Urothelium cell line (cell line): ENCODE results near the gene ATXN7L2.
"Not testable (repeated sequence)": the region's sequence is repeated elsewhere in the genome, so short reads cannot be mapped to it uniquely, and the experiment has no call there.

Experiments used
- DNase-seq: peaks from one replicate; pipeline ENCODE4 v3.0.0; 2011; ENCODE audit warnings: low spot score, mixed read lengths
- FAIRE-seq: peaks from 2 replicates; lab custom pipeline; 2011; peaks lifted over from hg19 to GRCh38; lab: Jason Lieb, UNC

The ATXN7L2 gene, protein sequence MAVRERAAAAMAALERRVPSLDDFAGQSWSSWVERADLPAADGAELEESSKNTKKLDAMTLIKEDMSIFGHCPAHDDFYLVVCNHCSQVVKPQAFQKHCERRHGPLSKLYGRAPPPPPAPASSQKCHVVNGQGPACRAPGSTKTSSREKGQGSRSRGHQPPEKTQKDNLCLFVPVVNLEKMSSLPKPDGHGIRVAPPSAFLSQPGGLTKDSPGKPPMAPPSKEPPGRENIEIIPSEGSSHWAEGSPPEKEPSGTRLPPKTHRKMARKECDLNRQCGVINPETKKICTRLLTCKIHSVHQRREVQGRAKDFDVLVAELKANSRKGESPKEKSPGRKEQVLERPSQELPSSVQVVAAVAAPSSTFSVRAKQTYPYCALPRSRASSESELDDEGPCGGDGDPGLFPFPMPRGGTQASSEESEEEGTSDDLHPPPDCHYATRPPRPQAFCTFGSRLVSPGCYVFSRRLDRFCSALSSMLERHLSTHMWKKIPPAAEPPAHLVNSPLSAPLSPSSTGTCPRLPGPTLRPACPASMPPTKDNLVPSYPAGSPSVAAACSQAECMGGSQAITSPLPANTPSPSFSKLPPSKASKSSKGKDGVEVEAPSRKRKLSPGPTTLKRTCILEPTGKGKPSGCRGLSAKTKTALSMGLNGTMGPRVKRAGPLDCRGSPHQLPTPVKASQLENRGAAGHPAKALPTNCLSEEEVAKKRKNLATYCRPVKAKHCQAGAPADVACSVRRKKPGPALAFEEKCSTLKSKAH

DNA sequence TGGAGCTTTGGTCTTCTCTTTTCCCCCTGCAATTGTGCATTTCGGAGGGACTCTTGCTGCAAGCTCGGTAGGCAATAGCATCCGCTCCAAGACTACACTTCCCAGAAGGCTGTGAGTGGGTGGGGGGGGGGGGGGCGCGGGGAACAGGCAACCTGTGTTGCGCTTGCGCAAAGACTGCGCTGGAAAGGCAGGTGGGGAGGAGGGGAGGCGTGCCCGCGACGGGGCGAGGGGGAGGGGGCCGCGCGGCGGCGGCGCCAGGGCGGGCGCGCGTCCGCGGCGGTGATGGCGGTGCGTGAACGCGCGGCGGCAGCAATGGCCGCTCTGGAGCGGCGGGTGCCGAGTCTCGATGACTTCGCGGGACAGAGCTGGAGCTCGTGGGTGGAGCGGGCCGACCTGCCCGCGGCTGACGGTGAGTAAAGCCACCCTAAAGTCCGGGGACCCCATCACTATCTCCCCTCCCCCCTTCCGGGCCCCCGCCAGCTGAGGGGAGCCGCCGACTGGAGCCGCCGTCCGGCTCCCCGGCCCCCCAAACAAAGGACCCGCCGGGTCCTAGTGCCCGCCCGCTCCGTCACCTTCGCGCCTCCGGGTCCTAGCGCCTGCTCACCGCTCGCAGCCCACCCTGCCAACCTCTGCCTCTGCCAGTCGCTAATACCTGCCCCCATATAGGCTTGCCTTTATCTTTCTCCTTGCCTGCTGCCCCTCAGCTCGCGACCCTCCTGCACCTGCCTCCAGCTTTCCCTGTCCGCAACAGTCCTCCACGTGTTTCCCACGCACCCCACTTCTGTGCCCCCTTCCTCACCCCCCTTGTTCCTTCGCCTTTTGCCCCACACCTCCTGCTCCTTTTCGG is at the start of gene ATXN7L2:
TSS of gene ATXN7L2 (plus strand) at position 234 of the 847 bp plus-strand sequence. CDS start at position 283, 49 bp downstream.
- DNase-seq (peak; percentile 100), FAIRE-seq (peak; percentile 98)

DNA sequence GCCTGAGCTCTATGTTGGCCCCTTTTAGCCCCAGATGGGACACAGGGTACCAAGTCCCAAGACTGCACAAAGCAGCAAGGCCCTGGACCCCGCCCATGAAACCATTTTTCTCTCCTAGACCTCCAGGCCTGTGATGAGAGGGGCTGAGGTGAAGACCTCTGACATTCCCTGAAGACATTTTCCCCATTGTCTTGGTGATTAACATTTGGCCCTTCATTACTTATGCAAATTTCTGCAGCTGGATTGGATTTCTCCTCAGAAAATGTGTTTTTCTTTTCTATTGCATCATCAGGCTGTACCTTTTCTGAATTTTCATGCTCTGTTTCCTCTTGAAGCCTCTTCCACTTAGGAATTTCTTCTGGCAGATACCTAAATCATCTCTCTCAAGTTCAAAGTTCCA is 49.2 kb upstream of the ATXN7L2 start:
- FAIRE-seq (no peak), DNase-seq (no peak)

DNA sequence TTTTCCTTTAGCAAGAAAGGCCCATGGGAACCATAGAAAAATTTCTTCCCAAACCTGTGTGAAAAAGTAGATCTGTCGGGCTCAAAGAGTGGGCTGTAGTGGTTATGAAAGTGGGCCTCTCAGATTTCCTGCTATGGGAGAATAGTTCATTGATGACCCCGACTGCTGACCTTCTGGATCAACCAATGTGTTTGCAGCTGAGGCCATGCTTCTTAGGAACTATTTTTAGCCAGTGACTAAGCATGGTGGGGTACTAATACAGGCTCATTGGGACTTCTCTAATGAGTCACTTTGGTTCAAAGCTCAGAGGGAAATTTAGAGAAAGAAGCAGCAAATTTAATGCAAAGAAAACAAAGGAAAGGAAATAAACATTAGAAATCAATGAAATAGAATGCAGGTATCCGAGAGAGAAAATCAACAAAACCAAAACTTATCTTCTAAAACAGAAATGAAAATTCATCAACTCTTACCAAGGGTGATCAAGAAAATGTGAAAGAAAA is 44.9 kb upstream of the ATXN7L2 start:
- FAIRE-seq (no peak), DNase-seq (peak; percentile 78)

DNA sequence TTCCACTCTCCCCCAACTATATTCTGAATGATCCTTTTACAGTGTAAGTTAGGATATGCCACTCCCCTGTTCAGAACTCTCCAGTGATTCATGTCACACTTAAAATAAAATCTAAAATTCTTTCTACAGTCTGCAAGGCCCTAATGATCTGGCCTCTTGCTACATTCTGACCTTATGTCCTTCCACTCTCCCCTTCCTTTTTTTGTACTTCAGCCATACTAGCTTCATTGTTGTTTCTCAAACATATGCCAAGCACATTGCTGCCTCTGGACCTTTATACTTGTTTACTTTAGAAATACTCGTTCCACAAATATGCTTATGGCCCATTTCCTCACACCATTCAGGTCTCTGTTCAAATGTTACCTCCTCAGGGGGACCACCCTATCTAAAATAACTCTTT is 42.6 kb upstream of the ATXN7L2 start:
- DNase-seq (no peak), FAIRE-seq (no peak)

DNA sequence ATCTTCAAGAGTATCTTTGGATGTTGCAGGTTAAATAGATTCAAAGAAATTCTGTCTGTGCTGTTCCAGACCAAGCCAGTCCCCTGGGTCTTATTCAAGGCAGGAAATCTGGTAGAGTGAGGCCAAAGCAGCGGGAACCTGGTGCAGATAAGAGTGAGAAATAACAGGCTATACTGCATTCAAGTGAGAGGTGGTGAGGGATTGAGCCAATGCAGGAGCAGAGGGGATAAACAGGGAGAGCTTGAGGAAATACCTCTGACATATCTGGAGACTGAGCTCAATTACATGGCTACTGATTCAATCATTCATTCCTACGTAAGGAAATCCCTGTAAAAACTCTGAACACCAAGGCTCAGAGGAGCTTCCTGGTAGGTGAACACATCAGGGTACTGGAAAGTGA is 40.2 kb upstream of the ATXN7L2 start:
- FAIRE-seq (no peak), DNase-seq (no peak)

DNA sequence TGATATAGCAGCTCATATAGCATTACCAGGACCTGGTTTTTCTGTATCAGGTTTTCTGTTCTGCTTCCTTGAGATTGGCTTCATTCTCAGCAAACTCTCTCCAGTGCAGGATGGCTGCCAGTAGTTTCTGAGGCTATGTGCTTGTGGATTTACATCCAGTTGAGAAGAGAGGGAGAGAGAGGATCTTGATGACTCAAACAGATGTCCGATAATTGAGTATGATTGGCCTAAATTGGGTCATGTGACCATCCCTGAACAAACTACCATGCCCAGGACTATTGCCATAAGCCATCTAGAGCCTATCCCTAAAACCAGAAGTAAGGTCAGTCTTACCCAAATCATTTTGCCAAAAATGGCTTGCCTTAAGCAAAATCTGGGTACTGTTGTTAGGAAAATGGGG is 39.4 kb upstream of the ATXN7L2 start:
- FAIRE-seq (no peak), DNase-seq (no peak)

DNA sequence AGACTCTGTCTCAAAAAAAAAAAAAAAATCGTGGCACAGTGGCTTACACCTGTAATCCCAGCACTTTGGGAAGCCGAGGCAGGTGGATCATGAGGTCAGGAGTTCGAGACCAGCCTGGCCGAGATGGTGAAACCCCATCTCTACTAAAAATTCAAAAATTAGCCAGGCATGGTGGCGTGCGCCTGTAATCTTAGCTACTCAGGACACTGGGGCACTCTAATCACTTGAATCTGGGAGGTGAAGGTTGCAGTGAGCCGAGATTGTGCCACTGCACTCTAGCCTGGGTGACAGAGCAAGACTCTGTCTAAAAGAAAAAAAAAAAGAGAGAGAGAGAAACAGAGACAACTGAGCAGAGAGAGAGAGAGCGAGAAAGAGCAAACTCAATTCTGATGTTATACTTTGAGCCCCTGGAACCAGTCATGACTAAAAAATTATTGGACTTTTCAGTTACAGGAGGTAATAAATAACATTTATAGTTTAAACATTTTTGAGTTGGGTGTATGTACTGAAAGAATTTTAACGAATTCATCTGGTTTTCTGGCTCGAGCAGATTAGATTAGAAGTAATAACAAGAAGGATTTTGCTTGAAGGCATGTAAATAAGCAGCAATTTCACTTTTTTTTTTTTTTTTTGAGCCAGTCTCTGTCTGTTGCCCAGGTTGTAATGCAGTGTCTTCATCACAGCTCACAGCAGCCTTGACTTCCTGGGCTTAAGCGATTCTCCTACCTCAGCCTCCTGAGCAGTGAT is 37.6 kb upstream of the ATXN7L2 start:
- not testable (repeated sequence) for FAIRE-seq, DNase-seq

DNA sequence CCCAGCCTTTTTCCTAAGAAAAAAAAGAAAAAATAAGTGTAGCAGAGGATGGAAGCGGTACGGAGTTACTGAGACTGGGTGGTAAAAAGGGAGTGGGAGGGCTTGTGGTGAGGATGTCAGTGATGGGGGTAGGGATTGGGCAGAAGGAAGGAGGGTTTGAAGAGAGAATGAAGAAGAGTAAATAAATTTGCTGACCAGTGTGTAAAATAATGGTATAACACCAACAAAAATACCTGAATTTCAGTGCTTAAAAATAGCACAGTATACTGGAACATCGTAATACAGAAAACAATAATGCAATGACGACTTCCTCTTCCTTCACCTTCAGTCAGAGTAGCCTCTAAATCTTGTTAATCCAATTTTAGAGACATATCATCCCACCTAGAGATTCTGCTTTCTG is 36.2 kb upstream of the ATXN7L2 start:
- DNase-seq (no peak), FAIRE-seq (no peak)

DNA sequence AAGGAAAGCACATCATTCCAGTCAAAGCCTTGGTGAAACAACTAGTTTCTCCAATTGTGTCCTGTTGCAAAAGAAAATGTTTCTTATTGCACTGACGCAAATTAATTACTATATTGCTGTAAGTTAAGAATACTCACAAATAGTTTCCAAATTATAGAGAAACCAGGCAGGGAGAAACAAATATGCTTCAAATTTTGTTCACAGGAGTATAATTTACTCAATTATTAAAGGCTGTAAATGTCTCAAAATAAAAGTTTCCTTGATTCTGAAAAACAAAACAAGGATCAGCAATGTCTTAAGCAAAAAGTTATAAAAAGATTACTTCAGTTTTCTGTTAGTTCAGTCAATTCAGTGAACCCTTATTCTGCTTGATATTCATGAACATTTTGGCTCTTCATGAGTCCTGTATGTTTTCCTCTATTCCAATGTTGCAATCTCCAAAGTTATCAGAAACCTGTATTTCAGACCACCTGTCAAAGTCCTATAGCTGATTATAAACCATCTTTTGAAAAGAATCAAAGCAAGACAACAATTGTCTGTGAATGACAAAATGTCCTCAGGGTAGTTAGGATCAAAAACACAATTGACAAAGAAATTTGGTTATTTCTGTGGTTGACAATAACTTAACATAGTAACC is 29.1 kb upstream of the ATXN7L2 start:
- FAIRE-seq (no peak), DNase-seq (no peak)

DNA sequence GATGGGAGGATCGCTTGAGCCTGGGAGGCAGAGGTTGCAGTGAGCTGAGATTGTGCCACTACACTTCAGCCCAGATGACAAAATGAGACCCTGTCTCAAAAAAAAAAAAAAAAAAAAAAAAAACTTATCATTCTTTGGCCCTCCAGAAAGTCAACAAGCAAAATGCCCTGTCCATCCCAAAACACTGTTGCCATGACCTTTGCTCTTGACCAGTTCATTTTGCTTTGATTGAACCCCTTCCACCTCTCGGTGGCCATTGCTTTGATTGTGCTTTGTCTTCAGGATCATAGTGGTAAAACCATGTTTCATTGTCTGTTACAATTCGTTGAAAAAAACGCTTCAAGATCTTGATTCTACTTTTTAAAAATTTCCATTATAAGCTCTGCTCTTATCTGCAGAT is 25.9 kb upstream of the ATXN7L2 start:
- DNase-seq (no peak), FAIRE-seq (no peak)

DNA sequence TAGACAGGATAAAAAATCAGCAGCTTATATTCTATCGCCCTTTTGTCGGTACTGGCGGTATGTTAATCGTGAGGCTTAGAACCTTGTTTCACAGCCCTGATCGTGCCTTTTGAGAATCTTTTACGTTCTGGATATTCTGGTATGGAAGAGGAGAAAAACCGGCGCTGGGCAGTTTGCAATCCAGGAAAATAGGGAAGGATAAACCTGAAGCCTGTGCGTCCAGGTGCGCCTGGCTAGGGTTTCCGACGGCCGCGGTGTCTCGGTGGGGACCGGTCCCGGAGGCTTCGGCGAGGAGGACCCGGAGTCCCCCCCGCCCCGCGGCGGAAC is 17.6 kb upstream of the ATXN7L2 start:
- FAIRE-seq (no peak), DNase-seq (no peak)

DNA sequence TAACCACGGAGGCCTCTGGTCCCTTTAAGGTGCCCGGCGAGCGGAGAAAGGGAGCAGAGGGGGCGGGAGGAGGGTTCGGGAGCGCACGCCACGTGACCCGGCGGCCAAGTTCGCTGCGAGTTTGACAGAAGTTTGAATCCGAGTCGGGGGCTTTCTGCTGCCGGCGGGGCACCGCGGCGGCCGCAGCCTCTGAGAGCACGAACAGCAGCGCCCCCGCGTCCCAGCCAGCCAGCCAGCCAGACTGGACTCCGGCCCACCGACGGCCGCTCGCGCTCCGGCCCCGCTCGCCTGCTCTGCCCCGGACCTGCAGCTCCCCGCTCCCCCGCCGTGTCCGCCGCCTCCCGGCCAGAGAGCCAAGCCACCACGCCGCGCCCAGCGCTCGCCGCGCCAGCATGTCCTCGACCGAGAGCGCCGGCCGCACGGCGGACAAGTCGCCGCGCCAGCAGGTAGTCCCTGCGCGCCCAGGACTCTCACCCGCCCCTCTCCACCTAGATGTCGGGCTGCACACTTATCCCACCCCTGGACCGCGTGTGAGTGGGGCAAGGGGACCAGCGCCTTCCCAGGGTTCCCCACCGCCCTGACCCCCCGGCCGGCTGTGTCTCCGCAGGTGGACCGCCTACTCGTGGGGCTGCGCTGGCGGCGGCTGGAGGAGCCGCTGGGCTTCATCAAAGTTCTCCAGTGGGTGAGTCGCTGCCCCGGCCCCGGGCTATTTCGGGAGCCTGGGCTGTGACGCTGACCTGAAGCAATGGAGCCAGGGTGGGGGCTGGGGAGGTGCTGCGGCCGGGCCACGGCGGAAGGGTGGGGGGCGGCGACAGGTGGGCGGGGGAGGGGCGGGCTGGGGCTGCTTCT is 17.0 kb upstream of the ATXN7L2 start, which contains the start of gene SYPL2:
TSS of gene SYPL2 (plus strand) at position 95 of the 849 bp plus-strand sequence. CDS start at position 393, 298 bp downstream.
- FAIRE-seq, result peak; percentile 92

DNA sequence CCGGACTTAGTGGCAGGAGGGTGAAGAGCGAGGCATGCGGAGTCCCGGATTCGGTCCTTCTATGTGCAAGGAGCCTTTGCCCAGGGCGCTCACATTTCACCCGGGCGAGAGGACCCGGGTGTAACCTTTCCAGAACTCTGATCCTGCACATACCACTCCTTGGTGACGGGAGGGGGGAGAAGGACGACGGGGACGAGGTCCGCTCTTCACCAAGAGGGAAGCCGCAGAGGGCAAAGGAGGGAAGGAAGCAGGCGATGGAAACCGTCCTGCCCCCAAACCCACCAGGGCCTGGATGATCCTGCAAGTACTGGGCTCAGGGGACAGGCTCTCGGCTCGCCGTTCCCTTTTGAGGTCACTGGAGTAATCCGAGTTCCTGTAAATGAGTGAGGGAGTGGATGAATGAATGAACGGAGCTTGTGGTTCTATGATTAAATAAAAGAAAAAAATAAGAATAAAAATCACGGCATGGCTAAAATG is 16.4 kb upstream of the ATXN7L2 start:
- no peak for FAIRE-seq
- DNase-seq, result no peak

More for the DNA sequence above, 17.0 kb upstream of the ATXN7L2 start, which contains the start of gene SYPL2:
- peak; percentile 88 for DNase-seq

DNA sequence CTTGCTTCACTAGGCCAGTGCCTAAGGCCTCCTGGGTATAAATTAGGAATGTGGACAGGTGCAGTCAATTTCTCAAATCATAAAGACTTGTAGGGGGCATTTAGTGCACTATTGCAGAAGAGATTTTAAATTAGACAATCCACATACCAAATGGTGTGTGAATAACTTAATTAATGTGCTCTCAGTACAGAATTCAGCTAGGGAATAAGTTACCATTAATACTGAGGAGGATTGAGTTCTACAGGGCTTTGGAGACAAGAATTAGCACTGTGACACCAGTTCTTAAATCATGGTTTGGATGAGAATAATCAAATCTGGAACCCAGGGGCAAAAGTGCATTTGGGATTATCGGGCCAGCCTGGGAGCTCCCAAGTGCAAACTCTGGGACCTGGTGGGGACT is 15.6 kb upstream of the ATXN7L2 start:
- FAIRE-seq, result no peak

DNA sequence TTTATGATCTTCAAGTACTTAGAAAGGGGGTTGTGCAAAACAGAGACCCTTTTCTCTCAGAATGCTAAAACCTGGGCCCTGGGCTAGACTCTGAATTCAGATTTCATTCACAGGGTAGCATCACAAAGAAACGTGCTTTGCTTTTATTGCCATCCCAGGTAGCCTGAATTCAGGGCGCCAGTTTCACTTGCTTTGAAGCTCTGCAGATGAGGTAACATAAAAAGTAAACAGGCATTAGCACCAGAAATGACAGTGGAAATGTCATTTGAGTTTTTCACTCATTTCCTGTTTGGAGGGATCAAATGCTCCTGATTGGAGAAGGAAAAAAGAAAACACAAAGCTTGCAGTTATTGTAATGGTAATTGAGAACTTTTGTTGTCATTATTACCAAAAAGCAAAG is 14.8 kb upstream of the ATXN7L2 start:
- DNase-seq, result no peak
- no peak for FAIRE-seq

More for the DNA sequence above, 15.6 kb upstream of the ATXN7L2 start:
- no peak for DNase-seq

DNA sequence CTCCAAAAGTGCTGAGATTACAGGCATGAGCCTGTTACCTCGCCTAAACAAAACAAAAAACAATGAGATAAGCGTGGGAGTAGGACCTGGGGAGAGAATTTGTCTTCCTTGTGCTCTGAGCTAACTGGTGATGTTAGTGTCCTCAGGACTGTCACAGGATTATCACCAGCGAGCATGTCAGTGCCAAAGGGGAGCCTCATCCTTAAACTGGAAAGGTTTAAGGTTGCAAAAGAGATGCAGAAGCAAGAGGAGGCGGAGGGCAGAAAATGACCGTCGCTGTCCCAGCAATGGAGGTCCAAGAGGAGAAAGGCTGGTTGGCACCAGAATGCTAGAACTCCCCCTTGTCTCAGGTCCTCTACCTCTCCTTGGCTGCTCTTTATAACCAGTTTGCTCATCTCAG is 13.5 kb upstream of the ATXN7L2 start:
- FAIRE-seq (no peak), DNase-seq (no peak)

DNA sequence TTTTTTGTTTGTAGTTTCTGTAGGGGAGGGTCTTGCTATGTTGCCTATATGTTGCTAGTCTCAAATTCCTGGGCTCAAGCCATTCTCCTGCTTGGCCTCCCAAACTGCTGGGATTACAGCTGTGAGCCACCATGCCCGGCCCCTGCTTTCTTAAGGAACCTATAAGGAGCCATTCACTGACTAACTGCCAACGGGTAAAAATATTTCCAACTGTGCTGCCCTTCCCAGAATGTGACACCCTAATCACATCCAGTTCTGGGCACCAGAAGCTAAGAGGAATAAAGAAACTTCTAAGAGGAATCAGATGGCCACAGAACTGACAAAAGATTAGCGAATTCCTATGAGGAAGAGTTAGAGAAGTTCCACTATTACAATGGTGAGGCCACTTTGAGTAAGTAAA is 10.9 kb upstream of the ATXN7L2 start:
- DNase-seq (no peak), FAIRE-seq (no peak)

DNA sequence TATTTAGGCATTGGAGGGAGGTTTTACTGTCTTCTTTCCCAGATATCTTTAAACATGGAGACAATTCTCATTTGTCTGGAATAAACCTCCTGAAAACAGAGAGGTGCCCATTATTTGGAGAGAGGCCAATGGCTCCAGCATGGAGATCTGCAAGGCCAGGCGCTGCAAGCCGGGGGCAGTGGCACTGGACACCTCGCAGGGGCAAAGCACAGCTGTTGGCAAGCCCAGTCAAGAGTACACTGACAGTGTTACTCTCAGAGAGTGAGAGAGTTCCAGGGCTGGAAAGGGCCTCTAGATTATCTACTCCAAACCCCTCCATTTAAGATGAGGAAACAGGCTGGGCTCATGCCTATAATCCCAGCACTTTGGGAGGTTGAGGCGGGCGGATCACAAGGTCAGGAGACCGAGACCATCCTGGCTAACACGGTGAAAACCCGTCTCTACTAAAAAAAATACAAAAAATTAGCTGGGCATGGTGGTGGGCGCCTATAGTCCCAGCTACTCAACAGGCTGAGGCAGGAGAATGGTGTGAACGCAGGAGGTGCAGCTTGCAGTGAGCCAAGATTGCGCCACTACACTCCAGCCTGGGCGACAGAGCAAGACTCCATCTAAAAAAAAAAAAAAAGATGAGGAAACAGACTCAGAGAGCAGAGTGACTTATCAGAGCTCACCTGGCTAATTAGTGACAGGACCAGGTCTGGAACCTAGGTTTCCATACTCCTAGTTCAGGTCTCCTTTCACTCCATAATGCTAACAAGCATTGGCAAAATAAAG is 10.2 kb upstream of the ATXN7L2 start:
- FAIRE-seq, result not testable (repeated sequence)

More for the DNA sequence above, 10.2 kb upstream of the ATXN7L2 start:
- DNase-seq, result not testable (repeated sequence)
